ENCODE results near the gene ATG101.
"Not testable (repeated sequence)": the region's sequence is repeated elsewhere in the genome, so short reads cannot be mapped to it uniquely, and the experiment has no call there.

The ATG101 gene

DNA sequence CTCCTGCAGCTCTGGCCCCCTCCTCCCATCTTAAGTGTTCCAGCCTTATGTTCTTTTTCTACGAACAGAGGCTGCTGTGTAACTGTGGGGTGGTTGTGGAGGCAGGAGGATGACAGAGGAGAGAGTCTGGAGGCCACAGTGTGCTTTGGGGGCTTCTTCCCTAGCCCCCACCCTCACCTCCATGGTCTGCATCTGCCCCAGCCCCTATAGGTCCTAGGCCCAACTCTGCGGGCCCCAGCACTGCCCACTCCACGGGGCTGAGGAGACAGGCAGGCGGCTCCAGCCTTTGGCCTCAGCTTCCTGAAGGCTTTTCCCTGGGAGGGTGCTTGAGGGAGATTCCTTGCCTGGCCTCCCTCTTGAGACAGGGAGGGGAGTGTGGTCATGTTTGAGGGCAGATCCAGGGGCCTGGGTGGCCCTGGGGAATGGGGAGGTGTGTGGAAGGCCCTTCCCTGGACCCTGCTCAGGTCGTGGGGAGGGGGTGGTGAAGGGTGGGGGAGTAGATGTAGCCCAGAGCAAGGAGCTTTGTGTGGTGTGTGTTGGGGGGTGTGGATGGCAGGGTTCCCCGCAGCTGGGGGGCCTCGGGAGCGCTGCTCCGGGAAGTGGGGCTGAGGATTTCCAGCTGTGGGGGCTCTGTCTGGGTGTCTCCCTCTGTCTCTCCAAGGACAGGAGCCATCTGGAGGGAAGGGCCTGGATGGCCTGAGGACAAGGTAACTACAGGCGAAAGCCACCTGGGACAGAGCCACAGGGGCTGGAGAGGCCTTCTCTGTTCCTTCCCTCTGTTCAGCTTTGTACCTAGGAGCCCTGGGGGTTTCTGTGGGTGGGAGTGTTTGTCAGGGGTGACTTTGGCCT lies 10.8 kb downstream of the ATG101 start:
- no peak for DNase-seq

DNA sequence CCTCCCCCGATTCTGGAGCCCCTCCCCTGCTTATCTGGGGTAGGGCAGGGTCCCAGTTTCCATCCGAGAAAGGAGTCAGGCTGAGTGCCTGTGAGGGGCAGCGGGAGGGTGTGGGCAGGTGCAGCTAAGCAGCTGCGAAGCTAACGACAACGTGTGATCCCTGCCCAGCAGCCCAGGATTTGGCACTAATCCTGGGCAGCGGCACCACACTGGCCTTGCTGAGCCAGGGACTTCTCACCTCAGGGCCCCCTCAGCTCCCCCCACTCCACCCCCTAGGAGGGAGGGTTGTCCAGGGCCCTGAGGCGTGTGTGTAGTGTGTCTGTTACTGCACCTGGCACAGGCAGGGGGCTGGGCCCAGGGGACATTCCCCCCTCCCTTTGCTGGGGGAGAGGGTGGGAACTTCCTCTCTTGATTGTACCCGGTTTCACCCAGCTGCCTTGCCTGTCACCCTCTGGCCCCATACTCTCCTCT lies 11.5 kb downstream of the ATG101 start:
- no peak for DNase-seq

DNA sequence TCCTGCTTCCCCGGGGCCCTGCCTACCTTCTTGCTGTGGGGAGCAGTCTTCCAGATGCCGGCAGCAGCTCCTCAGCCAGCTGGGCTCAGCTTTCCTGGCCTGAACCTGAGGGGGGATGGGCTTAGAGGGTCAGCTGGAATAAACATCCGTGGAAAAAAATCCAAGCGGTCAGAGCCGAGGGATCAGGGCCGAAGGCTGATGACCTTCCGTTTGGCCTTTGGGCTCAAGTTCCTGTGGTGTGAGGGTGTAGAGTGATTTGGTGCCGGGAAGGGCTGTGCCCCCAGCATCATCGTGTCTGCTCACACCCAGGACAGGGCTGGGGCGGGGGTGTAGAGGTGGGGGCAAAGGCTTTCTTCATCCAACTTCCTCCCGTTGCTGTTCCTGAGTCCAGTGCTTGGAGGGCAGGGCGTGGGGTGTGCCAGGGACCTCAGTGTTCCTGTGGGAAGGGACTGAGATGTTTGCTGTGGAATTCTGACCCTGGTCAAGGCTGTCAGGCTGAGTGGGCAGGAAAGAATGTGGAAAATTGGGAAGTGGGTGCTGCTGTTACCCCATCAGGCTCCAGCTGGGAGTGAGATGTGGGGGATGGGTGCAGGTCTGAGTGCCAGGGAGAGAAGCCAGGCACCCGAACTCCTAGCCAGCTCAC lies 12.4 kb downstream of the ATG101 start:
- DNase-seq: no peak

DNA sequence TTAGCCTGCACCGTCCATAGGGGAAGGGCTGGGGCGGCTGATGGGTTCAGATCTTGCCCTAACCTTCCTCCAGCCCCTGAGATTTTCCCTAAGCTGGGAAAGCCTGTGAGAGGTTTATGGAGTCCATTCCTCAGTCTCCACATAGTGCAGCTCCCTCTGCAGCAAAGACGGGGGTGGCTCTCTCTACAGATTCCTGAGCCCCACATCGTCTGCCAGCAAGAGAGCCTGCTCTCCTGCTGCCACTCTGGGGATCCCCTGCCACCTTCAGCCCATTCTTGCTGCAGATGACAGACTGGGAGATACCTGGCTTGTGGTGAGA lies 12.8 kb downstream of the ATG101 start:
- no peak for DNase-seq

DNA sequence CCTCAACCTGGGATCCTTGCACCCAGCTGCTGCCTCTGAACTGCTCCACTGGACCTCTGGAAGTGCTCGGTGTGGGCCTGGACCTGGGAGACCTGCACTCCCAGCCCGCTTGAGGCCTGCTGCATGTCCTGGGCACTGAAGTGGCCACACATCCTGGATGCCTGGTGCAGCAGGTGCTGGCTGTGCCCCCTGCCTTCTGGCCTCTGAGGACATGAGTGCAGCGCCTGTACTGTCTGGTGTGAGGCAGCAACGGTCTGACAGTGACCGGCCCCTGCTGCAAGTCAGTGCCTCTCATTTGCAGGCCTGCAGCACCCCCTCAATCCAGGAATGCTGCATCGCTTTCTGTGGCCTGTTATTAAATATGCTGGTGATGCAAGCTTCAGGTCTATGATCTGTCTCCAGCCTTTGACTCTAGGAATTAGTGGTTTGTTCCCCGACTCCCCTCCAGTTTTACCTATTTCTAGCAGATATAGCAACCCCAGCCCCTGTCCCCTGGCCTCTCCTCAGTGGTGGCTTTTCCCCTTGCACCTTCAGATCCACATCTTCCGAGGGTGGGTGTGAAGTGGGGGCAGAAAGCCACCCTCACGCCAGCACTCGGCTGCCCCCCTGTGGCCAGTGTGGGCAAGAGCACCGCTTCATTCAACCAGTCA lies 13.3 kb downstream of the ATG101 start:
- peak; percentile 47 for DNase-seq

DNA sequence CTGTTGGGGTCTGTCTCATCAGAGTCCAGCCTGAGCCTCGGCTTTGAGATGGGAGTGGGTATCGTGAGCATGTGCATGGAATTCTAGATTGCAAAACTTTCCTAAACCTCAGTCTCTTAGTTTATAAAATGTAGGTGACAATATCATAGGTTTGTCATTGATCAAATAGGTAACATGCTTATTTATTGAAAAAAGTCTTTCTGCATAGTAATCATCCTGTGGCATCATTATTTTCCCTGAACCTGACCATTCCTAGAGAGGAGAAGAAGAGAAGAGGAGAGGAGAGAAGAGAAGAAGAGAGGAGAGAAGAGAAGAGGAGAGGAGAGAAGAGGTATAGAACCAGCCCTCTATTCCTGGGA lies 13.8 kb downstream of the ATG101 start:
- no peak for DNase-seq

DNA sequence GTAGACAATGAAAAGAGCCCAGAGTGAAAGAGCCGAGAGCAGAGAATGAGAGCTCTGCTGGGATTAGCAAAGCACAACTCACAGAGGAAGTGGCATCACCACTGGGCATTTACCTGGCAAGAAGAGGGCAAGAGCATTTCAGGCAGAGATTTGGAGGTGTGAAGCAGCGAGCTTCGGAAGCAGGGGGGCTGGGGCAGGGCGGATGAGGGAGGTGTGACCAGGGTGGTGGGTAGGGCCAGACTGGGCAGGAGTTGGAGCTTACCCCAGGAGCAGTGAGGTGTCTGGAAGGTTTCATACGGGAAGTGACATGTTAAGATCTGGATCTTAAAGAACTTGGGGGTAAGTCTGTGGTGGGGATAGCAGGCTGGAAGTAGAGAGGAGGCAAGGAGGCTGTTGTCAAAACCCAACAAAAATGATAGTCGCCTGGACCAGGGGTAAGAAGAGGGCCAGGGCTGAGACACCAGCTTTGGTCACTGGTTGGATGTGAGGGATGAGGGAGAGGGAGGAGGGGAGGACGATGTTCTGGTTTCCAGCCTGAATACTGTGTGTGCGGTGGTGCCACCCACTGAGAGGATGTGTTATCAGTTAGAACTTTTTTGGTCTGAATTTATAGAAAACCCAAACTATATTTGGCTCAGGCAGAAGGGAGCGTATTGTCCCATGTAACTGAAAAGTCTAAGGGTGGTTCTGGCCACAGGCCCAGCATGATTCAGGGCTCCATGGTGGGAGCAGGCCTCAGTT lies 14.9 kb downstream of the ATG101 start:
- DNase-seq: no peak

DNA sequence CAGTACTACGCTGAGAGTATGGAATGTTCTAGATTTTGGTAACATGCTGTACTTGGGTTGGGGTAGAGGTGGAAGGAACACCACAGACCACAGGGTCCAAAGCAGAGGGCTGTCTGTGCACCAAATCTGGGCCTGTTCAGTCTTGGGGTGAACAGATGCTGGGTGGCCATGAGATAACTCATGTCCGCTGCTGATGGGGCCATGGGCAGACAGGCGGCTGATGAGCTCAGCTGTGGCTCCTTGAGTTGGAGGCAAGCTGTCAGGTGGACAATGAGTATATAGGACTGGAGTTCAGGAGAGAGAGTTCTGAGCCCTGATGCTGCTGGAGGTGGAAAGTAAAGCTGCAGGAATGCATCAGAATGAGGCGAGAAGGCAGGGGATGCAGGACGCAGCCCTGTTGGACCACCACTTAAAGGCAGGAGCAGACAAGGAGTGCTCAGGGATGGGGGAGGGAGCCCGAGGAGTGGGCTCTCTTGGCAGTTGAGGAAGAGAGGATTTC lies 16.0 kb downstream of the ATG101 start:
- DNase-seq: no peak

DNA sequence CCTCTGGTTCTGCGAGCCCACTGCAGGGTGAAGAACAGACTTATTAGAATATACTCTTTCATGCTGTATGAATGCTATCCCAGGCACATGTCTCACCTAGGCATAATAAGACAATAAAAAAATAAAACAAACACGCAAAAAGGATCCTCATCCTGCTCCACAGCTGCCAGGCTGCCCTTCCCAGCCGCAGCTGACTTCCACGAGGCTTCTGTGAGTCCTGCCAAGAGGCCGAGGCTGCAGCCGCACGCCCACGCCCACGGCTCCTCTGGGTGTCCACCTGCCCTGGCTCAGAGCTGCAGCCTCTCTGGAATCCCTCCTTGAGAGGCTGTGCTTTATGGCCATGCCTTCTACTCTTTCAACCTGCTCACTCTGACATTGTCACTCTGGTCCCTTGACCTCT lies 16.6 kb downstream of the ATG101 start:
- DNase-seq: no peak

DNA sequence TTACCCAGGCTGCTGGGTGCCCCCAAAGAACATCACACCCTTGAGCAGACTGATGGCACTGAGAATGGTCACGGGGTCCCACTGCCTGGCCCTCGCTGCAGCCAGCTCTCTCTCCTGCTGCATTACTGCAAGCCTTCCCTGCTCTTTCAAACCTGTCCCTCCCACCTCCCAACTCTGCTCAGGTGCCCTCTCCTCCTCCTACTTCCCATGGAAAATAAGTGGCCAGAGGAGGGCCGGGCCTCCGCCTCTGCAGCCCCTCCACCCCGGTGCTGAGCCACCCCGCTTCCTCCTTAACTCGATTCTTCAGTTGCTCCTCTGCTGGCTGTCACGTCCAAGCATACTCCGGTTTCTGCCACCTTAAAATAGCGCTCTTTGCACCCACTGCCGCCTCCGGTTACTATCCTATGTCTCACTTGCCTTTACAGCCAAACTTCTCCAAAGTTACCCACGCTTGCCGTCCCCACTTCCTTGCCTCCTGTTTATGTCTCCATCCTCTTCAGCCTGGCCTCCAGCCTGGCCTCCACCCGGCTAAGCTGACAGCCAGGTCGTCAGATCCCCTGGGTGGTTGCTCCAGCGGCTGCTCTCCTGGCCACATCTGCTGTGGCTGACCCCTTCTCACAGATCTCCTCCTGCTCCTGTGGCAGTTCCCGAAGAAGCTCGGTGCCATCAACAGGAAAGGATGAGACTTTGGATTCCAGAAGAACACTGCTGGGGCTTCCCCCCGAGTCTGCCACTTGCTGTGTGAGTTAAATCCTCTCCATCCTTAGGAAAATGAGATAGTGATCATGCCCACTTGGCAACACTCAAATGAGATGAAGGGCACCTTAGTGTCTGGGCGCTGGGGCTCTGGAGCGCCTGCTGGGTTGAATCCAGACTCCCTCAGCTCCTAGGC lies 17.4 kb downstream of the ATG101 start:
- no peak for DNase-seq

DNA sequence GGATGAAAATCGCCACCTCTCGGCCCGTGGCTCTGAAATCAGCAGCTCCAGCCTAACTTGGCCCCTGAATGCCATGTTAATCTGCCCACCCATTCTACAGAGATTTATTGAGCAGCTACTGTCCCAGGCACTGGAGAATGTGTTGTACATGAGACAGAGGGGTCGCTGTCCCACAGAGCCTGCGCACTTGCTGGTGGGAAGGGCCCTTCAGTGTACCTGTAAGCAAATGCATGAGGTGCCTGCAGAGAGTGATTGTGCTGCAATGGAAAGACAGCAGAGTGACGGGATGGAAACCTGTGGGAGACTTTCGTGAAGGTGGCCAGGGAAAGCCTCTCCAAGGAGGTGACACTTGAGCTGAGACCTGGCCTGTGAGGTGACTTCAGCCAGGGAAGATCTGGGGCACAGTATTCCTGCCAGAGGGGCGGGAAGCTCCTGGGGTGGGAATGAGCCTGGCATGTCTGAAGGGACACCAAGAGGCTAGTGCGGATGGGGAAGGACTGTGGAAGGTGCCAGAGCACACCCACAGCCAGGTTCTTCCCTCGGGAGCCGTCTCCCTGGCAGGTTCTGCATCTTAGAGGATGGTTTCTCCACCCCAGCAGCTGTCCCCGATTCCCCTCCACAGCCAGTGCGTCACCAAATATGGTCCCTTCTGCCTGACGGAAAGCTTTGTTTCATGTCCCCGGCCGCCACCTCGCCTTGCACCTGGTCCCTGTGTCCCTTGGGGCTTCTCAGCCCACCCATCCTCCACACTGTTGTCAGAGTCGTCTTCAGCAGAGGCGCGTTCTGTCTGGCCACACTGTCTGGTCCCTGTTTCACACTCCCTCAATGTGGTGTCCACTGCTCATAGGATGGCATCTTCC lies 18.4 kb downstream of the ATG101 start:
- DNase-seq: no peak

DNA sequence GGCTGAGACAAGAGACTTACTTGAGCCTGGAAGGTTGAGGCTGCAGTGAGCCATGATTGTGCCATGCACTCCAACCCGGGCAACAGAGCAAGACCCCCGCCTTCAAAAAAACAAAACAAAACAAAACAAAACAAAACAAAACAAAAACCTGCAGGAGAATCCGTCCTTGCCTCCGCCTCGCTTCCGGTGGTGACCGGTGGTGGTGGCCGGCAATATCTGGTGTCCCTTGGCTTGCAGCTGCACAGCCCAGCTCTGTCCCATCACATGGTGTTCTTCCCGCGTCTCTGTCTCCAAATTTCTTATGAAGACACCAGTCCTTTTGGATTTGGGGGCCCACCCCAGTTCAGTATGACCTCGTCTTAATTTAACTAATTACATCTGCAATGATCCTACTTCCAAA lies 19.7 kb downstream of the ATG101 start:
- DNase-seq: no peak

DNA sequence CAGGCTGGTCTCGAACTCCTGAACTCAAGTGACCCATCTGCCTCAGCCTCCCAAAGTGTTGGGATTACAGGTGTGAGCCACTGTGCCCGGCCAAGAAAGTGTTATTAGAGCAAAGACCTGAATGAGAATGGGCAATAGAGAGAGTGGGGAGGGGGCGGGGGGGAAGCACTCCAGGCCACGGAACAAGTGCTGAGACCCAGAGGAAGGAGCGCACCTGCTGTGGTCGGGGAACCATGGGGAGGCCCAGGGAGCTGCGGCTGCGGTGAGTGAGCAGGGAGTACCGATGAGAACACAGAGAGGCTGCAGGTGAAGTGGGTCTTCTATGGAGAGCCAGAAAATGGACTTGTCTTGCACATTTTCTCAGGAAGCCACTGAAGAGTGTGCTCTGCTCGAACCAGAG lies 20.5 kb downstream of the ATG101 start:
- DNase-seq: no peak

DNA sequence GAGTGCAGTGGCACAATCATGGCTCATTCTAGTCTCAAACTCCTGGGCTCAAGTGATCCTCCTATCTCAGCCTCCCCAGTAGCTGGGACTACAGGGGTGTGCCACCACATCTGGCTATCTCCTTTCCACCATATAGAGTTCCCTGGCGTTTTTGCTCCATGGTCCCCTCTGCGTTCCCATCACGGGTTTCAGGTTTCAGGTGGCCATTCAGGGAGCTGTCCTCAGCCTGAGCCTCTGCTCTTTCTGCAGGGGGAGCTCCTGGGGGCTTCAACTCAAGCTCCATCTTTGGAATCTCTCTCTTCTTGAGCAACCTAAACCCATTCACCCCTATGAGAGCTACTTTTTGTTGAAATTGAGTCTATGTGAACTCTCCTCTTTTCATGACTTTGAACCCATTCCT lies 21.3 kb downstream of the ATG101 start:
- DNase-seq: no peak

DNA sequence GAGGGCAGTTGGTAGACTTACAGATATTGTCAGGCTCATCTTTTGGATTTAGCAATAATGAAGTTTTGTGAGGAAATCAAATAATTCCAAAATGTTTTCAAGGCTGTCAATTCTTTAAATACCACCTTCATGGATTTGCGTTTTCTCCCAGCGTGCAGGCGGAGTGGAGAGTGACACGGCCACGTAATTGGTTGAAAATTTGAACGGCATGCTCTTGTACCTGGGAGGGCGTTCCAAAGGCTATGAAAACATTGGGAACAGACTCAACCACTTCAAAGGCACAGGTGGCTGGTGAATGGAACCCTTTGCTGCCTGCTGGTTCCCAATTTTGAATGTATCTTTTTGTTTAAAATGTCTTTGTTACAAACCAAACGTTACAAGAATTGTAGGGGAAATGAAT lies 22.1 kb downstream of the ATG101 start:
- no peak for DNase-seq

DNA sequence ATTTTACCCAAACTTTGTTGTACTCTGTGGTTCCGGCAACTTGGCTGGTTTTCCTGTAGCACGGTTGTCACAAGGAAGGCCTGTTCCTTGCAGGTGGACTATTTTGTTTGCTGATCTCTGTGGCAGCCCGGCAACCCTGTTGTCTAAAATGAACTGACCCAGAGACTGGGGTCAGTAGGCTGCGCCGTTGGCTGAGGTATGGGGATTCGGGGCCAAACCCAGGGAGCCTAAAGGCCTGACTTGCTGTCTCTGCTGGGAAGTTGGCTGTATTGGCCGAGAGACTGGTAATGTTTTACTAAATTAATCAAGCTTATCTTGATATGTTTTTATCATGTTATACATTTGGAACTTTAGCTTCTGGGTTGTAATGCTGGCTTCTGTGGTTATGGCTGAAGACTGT lies 23.6 kb downstream of the ATG101 start:
- DNase-seq: no peak

DNA sequence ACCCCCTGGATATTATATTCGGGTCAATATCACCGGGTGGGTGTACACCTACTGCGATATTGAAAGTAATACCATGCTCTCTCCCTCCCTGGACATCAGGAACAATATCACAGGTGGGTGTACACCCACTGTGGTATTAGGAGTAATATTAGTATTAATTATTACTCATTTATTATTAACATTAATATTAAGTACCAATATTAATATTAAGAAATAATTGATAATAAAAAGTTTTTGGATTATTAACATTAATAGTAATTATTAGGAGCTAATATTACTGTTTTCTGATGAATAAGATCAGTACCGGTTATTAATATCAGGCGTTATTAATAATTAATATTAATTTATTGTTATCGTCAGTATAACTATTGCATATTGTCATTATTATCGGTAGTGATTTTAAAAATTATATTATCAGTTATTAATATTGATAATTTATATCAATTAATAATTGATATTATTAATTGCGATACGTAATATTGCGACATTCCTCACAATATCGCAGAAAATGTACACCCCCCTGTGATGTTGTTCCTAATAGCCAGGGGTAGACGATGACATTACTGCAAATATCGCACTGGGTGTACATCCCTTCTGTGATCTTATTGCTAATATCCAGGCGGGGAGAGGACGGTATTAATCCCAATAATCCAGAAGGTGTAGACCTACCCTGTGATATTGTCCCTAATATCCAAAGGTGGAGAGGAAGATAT lies 26.7 kb downstream of the ATG101 start:
- DNase-seq: no peak

DNA sequence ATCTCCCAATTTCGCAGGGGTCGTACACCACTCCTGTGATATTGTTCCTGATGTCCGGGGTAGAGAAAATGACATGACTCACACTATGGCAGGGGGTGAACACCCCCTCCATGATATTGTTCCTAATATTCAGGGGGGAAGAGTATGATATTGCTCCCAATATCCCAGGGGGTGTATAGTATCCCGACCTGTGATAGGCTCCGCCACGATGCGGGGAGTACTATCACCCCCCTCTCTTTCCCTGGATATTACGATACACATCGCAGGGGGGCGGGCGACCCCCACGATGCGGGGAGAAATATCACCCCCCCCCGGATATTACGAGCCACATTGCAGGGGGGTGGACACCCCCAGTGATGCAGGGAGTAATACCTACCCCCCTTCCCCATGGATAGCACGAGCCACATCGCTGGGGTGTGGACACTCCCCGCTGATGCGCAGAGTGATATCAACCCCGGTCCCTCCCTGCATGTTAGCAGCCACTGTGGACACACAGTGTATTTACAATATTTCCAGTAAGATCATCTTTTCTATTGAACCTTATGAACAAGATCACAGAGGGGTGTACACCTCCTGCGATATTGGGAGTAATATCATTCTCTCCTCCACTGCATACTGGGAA lies 27.4 kb downstream of the ATG101 start:
- no peak for DNase-seq

DNA sequence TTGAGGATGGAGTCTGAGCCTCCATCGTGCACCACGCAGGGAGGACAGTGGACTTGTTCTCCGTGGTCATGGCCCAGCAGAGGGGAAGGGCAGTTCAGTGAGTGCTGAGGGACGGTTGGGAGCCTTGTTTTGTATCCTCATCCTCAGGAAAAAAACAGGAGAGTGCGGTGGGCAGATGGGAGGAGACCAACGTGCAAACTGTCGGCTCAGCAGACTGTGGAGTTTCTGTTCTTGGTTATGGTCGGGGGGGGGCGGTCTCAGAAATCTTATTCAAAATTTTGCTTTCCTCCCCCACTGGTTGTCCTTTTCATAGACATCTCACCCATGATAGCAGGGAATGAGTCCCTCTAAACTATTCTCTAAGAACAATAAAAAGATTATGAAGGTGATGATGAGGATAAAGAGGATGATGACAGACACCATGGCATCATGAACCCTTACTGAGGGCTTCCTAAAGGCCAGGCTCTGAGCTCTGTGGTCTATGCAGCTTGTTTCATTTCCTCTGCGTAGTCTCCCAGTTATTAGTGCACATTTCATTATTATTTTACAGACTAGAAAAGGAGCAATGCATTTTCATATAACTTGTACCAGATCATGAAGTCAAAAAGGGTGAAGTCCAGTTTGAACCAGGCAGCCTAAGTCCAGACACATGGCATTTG lies 34.8 kb downstream of the ATG101 start:
- DNase-seq: not testable (repeated sequence)
